PC-9 (cell line): ENCODE measurements around the gene AUTS2.

Source experiments
- EZH2 ChIP-seq: fragments of 200-600 bp; sonication (generic); IDR thresholded peaks from 2 replicates; pipeline ENCODE4 v1.8.0; 2017; ENCODE audit warnings: antibody characterized with exemption, low read depth
- TF ChIP-seq, protein P1 (sequence below): fragments of 200-600 bp; sonication (generic); conservative IDR thresholded peaks from 2 replicates; pipeline ENCODE4 v1.6.1; 2017; ENCODE audit warnings: mixed run types, antibody characterized with exemption, mild to moderate bottlenecking, moderate library complexity

- TF ChIP-seq, protein P1, sequence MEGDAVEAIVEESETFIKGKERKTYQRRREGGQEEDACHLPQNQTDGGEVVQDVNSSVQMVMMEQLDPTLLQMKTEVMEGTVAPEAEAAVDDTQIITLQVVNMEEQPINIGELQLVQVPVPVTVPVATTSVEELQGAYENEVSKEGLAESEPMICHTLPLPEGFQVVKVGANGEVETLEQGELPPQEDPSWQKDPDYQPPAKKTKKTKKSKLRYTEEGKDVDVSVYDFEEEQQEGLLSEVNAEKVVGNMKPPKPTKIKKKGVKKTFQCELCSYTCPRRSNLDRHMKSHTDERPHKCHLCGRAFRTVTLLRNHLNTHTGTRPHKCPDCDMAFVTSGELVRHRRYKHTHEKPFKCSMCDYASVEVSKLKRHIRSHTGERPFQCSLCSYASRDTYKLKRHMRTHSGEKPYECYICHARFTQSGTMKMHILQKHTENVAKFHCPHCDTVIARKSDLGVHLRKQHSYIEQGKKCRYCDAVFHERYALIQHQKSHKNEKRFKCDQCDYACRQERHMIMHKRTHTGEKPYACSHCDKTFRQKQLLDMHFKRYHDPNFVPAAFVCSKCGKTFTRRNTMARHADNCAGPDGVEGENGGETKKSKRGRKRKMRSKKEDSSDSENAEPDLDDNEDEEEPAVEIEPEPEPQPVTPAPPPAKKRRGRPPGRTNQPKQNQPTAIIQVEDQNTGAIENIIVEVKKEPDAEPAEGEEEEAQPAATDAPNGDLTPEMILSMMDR = no peak
- TF ChIP-seq EZH2 = no peak
Observed at GRCh38 chr7:70298780-70299471, 700.7 kb downstream of the AUTS2 start.
